ENCODE results near the gene ATRNL1. TPM values are rescaled to one million over a fixed set of nuclear protein-coding genes. Genes with fewer than 3 reads are reported as not detected.

The ATRNL1 gene
- total and polyA plus RNA-seq, 2 experiments from 2014 or later, result 4.8 to 29.7 TPM

DNA sequence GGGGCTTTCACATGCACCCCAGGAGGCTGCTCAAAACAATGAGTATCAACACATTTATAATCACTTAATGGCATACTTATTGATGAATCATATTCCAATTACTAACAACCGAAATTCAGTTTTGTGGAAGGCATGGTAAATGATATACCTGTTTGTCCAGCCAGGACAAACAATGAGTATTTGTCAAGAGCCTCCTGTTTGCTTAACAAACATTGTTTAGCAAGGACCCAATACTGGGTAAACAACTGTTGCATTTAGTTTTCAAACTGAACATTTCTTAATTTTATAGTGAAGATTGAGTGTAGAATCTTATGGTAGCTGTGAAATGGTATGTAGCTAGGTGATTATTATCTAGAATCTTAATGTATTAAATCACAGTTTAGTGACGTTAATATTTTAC lies 473.7 kb downstream of the ATRNL1 start (continued):
- TF ChIP-seq, protein P1, sequence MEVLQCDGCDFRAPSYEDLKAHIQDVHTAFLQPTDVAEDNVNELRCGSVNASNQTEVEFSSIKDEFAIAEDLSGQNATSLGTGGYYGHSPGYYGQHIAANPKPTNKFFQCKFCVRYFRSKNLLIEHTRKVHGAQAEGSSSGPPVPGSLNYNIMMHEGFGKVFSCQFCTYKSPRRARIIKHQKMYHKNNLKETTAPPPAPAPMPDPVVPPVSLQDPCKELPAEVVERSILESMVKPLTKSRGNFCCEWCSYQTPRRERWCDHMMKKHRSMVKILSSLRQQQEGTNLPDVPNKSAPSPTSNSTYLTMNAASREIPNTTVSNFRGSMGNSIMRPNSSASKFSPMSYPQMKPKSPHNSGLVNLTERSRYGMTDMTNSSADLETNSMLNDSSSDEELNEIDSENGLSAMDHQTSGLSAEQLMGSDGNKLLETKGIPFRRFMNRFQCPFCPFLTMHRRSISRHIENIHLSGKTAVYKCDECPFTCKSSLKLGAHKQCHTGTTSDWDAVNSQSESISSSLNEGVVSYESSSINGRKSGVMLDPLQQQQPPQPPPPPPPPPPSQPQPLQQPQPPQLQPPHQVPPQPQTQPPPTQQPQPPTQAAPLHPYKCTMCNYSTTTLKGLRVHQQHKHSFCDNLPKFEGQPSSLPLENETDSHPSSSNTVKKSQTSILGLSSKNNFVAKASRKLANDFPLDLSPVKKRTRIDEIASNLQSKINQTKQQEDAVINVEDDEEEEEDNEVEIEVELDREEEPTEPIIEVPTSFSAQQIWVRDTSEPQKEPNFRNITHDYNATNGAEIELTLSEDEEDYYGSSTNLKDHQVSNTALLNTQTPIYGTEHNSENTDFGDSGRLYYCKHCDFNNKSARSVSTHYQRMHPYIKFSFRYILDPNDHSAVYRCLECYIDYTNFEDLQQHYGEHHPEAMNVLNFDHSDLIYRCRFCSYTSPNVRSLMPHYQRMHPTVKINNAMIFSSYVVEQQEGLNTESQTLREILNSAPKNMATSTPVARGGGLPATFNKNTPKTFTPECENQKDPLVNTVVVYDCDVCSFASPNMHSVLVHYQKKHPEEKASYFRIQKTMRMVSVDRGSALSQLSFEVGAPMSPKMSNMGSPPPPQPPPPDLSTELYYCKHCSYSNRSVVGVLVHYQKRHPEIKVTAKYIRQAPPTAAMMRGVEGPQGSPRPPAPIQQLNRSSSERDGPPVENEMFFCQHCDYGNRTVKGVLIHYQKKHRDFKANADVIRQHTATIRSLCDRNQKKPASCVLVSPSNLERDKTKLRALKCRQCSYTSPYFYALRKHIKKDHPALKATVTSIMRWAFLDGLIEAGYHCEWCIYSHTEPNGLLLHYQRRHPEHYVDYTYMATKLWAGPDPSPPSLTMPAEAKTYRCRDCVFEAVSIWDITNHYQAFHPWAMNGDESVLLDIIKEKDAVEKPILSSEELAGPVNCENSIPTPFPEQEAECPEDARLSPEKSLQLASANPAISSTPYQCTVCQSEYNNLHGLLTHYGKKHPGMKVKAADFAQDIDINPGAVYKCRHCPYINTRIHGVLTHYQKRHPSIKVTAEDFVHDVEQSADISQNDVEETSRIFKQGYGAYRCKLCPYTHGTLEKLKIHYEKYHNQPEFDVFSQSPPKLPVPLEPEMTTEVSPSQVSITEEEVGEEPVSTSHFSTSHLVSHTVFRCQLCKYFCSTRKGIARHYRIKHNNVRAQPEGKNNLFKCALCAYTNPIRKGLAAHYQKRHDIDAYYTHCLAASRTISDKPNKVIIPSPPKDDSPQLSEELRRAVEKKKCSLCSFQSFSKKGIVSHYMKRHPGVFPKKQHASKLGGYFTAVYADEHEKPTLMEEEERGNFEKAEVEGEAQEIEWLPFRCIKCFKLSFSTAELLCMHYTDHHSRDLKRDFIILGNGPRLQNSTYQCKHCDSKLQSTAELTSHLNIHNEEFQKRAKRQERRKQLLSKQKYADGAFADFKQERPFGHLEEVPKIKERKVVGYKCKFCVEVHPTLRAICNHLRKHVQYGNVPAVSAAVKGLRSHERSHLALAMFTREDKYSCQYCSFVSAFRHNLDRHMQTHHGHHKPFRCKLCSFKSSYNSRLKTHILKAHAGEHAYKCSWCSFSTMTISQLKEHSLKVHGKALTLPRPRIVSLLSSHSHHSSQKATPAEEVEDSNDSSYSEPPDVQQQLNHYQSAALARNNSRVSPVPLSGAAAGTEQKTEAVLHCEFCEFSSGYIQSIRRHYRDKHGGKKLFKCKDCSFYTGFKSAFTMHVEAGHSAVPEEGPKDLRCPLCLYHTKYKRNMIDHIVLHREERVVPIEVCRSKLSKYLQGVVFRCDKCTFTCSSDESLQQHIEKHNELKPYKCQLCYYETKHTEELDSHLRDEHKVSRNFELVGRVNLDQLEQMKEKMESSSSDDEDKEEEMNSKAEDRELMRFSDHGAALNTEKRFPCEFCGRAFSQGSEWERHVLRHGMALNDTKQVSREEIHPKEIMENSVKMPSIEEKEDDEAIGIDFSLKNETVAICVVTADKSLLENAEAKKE (CRISPR knock-in tag; IDR thresholded peaks at IDR 0.05), result no peak
- TF ChIP-seq, protein P2, sequence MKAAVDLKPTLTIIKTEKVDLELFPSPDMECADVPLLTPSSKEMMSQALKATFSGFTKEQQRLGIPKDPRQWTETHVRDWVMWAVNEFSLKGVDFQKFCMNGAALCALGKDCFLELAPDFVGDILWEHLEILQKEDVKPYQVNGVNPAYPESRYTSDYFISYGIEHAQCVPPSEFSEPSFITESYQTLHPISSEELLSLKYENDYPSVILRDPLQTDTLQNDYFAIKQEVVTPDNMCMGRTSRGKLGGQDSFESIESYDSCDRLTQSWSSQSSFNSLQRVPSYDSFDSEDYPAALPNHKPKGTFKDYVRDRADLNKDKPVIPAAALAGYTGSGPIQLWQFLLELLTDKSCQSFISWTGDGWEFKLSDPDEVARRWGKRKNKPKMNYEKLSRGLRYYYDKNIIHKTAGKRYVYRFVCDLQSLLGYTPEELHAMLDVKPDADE (IDR thresholded peaks at IDR 0.05), result no peak
- no peak for TF ChIP-seq POLR2AphosphoS5 (IDR thresholded peaks at IDR 0.05; ENCODE audit: low read depth)
- TF ChIP-seq ZNF331 (CRISPR knock-in tag; IDR thresholded peaks at IDR 0.05; ENCODE audit: low read depth), result no peak
- TF ChIP-seq ZNF114 (CRISPR knock-in tag; IDR thresholded peaks at IDR 0.05), result no peak
- no peak for TF ChIP-seq STAT1 (IDR thresholded peaks at IDR 0.05; ENCODE audit: unreplicated experiment)

DNA sequence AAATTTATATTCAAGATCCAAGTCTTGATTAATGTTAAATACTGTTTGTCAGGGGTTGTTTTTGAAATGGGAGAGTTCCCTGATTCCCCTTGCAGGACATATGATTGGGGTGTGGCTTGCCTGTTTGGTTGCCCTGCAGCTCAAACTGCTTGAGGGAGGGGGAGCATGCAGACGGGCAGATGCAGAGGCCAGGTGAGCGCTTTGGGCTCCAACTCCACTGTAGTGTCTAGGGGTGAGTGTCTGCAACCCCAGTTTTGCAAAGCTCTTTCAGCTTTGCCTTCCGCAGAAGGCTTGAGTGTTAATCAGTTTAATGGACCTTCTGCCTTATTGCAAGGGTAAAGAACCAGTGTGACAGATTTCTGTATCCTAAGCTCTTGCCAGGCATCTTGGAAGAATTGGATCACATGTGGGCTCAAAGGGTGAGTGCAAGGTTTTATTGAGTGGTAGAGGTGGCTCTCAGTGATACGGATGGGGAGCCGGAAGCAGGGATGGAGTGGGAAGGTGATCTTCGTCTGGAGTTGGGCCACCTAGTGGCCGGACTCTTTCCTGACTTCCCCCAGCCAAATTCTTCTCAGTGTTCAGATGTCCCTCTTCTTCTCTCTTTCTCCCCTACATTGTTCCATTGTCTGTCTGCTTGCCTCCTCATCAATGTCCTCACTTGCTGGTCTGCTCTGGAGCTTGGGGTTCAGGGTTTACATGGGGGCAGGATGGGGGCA lies 479.7 kb downstream of the ATRNL1 start:
- Histone ChIP-seq H3K4me3 (no peak overlapping the region), H3K4me1 (ENCODE audit: insufficient read depth) (no peaks in the 10 kb centered on the region), H3F3A (replicated peaks; ENCODE audit: low read depth) (no peaks in the 10 kb centered on the region), H3K36me3 (ENCODE audit: insufficient read depth) (no peaks in the 10 kb centered on the region), H2AFZ (peak overlapping the region; percentile 86), H4K20me1 (replicated peaks; ENCODE audit: insufficient read depth) (no peaks in the 10 kb centered on the region), H3K27ac (ENCODE audit: low read depth) (no peak overlapping the region), H3K27me3 (ENCODE audit: insufficient read depth) (no peaks in the 10 kb centered on the region), H3K4me2 (0 out of 2 replicates have a peak overlapping the region, but pooled peaks have one; percentile 34), H3K79me2 (replicated peaks; ENCODE audit: insufficient read depth) (no peaks in the 10 kb centered on the region), H3K9me2 (ENCODE audit: insufficient read depth) (no peaks in the 10 kb centered on the region)
- DNase-seq (ENCODE audit: low spot score) (peak; percentile 76), ATAC-seq (peak; percentile 93)
- Mint-ChIP-seq H3K9me3 (peaks cover under 1% of the 10 kb centered on the region; the same call in 1 of the 3 replicates), H3K27ac (no peak overlapping the region), H3K36me3 (ENCODE audit: low read depth) (no peaks in the 10 kb centered on the region), H3K4me3 (no peak overlapping the region; the same call in 2 of the 3 replicates), H3K27me3 (ENCODE audit: insufficient read depth, low read depth, poor library complexity) (peaks cover 6% of the 10 kb centered on the region), H3K4me1 (no peaks in the 10 kb centered on the region)
- TF ChIP-seq, protein P3, sequence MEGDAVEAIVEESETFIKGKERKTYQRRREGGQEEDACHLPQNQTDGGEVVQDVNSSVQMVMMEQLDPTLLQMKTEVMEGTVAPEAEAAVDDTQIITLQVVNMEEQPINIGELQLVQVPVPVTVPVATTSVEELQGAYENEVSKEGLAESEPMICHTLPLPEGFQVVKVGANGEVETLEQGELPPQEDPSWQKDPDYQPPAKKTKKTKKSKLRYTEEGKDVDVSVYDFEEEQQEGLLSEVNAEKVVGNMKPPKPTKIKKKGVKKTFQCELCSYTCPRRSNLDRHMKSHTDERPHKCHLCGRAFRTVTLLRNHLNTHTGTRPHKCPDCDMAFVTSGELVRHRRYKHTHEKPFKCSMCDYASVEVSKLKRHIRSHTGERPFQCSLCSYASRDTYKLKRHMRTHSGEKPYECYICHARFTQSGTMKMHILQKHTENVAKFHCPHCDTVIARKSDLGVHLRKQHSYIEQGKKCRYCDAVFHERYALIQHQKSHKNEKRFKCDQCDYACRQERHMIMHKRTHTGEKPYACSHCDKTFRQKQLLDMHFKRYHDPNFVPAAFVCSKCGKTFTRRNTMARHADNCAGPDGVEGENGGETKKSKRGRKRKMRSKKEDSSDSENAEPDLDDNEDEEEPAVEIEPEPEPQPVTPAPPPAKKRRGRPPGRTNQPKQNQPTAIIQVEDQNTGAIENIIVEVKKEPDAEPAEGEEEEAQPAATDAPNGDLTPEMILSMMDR (conservative IDR thresholded peaks at IDR 0.05; ENCODE audit: low read depth in 2 of 2), result peak; percentile 62 to 63
- no peak for TF ChIP-seq CREB1 (CRISPR knock-in tag; IDR thresholded peaks at IDR 0.05; ENCODE audit: low read depth)

Data from GM23338 (cell line).